Spleen (tissue), 11 donors: ENCODE data around the gene KIF16B. TPM values are rescaled to one million over a fixed set of nuclear protein-coding genes. Genes with fewer than 3 reads are reported as not detected.

Source experiments
- DNase-seq: peaks from one replicate; pipeline ENCODE4 v3.0.0-alpha.2; 2020
- H3K27ac ChIP-seq, 8 donors: fragments of 200-600 bp; sonication (generic) in 7 of 8; 1 replicate in 4 of 8; 2 replicates in 4 of 8; pipeline versions ENCODE4 v1.5.0 to v1.8.0; 2016 to 2021; ENCODE audit warnings: inconsistent platforms in 4 of 8, mild to moderate bottlenecking in 4 of 8, moderate library complexity in 1 of 8
- H3K27me3 ChIP-seq, 7 donors: fragments of 200-600 bp; sonication (generic) in 6 of 7; replicated peaks in 1 of 7; 1 replicate in 4 of 7; 2 replicates in 3 of 7; pipeline versions ENCODE4 v1.5.0 to v1.8.0; 2016 to 2021; ENCODE audit warnings: inconsistent platforms in 3 of 7, mild to moderate bottlenecking in 1 of 7
- H3K36me3 ChIP-seq, 6 donors: fragments of 200-600 bp; sonication (generic) in 5 of 6; 1 replicate in 4 of 6; 2 replicates in 2 of 6; pipeline versions ENCODE4 v1.5.0 to v1.8.0; 2016 to 2021; ENCODE audit warnings: inconsistent platforms in 2 of 6
- H3K4me1 ChIP-seq, 6 donors: fragments of 200-600 bp; sonication (generic) in 5 of 6; 1 replicate in 3 of 6; 2 replicates in 3 of 6; pipeline versions ENCODE4 v1.5.0 to v1.8.0; 2016 to 2021; ENCODE audit warnings: inconsistent platforms in 3 of 6
- H3K4me3 ChIP-seq, 8 donors: fragments of 200-600 bp; sonication (generic) in 7 of 8; 1 replicate in 4 of 8; 2 replicates in 4 of 8; pipeline versions ENCODE4 v1.5.0 to v1.8.0; 2016 to 2021; ENCODE audit warnings: inconsistent platforms in 4 of 8, mild to moderate bottlenecking in 4 of 8, moderate library complexity in 2 of 8
- H3K9me3 ChIP-seq, 8 donors: fragments of 200-600 bp; sonication (generic) in 7 of 8; 1 replicate in 4 of 8; 2 replicates in 4 of 8; pipeline versions ENCODE4 v1.5.0 to v1.8.0; 2016 to 2021; ENCODE audit warnings: inconsistent platforms in 4 of 8
- POLR2A ChIP-seq, 3 donors: fragments of 450-650 bp; IDR thresholded peaks; one replicate each; pipeline ENCODE4 v1.5.1; 2017; ENCODE audit warnings: antibody characterized with exemption in 3 of 3, mild to moderate bottlenecking in 1 of 3
- POLR2AphosphoS5 ChIP-seq, 3 donors: sonication (generic); formaldehyde crosslinking; IDR thresholded peaks; one replicate each; pipeline ENCODE4 v1.5.1; 2017; ENCODE audit warnings: antibody characterized with exemption in 3 of 3
- WGBS, 5 donors: extraction: QIAGEN DNeasy Blood & Tissue Kit in 3 of 5; methylation state at CpG; one replicate each; pipeline versions ENCODE4 v1.1.5 to v1.1.7; 2013 to 2018; 5-methylcytosine and 5-hydroxymethylcytosine counted together
- intact Hi-C: fragments of 100-400 bp; cut with DNase I; formaldehyde crosslinking; loops from one replicate; pipeline ENCODE4 v1.15.0; 2023; ENCODE audit warnings: low total_unique reads
- polyA plus RNA-seq, 3 donors: library from polyadenylated mRNA; stranded (reverse); fragments of 200-250 nt; gene quantifications; one replicate each; pipeline ENCODE4 v1.2.1, GENCODE V29; 2013
- total RNA-seq, 7 donors: library from RNA; depleted of rRNA in 3 of 7; stranded (reverse); fragments of >200 nt in 3 of 7; fragmentation: NEBNext Ultra II Directional in 4 of 7; extraction: Animal tissue kit (Norgen Biotek cat#: 25700) in 4 of 7; gene quantifications; one replicate each; pipeline versions ENCODE4 v1.1.0 to v1.2.1, GENCODE V29; 2016 to 2021
- TF ChIP-seq, protein P1 (sequence below), 11 experiments: fragments of 200-600 bp in 7 of 11; fragments of 450-650 bp in 4 of 11; sonication (generic) in 4 of 11; IDR thresholded peaks in 8 of 11; conservative IDR thresholded peaks in 3 of 11; 1 replicate in 7 of 11; 2 replicates in 4 of 11; pipeline versions ENCODE4 v1.4.0 to v1.8.0; 2016 to 2021; ENCODE audit warnings: antibody characterized with exemption in 11 of 11, inconsistent platforms in 4 of 11, mild to moderate bottlenecking in 1 of 11
- donor health status: healthy with polysubstance abuse.
- donor health status: DM: no; HTN: no; CAD: no; lungs with moderate emphysema.
- donor health status: DM: no; HTN: no; CAD: no.
- donor health status: Bipolar disorder and iron deficiency.
- donor health status: healthy.
- donor health status: DM: no; HTN: no; CAD: no.
- donor health status: DM: yes; HTN: yes; CAD: no.

Gene KIF16B
- total and polyA plus RNA-seq, 10 donors: 3.0 to 30.1 (median 21.2) TPM

DNA sequence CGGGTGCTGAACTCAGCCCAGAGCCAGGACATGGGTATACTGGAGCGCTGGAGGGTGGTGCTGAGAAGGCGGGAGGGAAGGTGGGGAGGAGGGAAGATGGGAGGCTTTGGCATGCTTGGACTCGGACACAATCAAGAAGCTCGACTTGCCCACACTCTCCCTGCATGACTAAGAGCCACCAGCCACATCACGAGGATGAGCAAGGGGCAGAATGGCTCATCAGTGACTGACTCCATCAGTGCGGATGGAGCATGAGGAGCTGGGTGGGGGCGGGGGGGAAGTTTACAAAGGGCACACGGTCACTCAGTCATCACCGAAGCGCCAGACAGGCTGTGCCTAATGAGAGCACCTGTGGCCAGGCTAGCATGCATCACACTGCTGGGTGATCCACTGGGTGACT lies 222.8 kb downstream of the KIF16B start:
- Histone ChIP-seq H3K9me3 (no peaks in the 10 kb centered on the region), H3K36me3 (peaks cover 0 to 34% (median 2%) of the 10 kb centered on the region in 6 donors), H3K27ac (no peak overlapping the region), H3K4me3 (no peak overlapping the region), H3K27me3 (no peaks in the 10 kb centered on the region), H3K4me1 (no peaks in the 10 kb centered on the region)
- 90 to 97% (median 94%) methylated on average over 8 to 11 of the region's 11 CpGs for WGBS, 5 donors
- TF ChIP-seq, protein P1, sequence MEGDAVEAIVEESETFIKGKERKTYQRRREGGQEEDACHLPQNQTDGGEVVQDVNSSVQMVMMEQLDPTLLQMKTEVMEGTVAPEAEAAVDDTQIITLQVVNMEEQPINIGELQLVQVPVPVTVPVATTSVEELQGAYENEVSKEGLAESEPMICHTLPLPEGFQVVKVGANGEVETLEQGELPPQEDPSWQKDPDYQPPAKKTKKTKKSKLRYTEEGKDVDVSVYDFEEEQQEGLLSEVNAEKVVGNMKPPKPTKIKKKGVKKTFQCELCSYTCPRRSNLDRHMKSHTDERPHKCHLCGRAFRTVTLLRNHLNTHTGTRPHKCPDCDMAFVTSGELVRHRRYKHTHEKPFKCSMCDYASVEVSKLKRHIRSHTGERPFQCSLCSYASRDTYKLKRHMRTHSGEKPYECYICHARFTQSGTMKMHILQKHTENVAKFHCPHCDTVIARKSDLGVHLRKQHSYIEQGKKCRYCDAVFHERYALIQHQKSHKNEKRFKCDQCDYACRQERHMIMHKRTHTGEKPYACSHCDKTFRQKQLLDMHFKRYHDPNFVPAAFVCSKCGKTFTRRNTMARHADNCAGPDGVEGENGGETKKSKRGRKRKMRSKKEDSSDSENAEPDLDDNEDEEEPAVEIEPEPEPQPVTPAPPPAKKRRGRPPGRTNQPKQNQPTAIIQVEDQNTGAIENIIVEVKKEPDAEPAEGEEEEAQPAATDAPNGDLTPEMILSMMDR (IDR thresholded peaks at IDR 0.05 in 8 of 11, conservative IDR thresholded peaks at IDR 0.05 in 3 of 11): no peak
- no peak for TF ChIP-seq POLR2A (IDR thresholded peaks at IDR 0.05)
- intact Hi-C loops: no loop called here
- DNase-seq: no peak

DNA sequence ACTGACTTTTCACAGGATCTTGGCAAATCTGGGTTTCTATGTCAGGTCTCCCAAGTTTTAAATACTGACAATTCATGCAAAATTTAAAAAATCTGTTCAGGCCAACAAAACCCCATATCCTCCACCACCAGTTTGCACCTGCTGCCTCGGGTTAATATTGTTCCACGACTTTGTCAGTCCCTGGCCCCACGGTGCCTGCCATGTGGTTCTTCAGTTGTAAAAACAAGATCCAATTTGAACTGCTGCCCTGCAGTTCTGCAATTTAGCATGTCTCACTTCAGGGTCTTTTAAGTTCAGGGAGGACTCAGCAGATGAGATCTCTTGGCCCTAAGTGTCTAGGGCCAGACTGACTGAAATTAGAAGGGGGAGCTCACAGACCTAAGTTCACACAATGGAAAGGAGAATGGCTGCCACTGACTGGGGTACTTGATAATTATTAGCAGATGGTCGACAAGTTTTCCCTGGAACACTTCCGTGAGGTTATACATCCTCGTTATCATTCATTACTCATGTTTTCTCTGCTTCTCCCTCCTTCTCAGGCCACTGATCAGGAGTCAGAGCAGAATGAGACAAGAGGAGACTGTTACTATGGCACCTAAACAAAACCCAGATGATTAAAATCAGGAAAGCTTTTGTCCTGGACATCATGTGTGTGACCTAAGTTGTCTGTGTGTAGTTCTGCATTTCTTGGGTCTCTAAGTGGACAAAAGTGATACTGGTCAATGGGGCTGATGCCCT lies 223.6 kb downstream of the KIF16B start:
- Histone ChIP-seq H3K4me1 (no peaks in the 10 kb centered on the region), H3K27ac (no peak overlapping the region), H3K4me3 (no peak overlapping the region), H3K36me3 (peaks cover 0 to 30% (median 2%) of the 10 kb centered on the region in 6 donors), H3K9me3 (no peaks in the 10 kb centered on the region), H3K27me3 (no peaks in the 10 kb centered on the region)
- 85 to 93% (median 90%) methylated on average over 6 of the region's 6 CpGs for WGBS, 5 donors
- intact Hi-C loops: no loop called here
- TF ChIP-seq, protein P1 (IDR thresholded peaks at IDR 0.05 in 8 of 11, conservative IDR thresholded peaks at IDR 0.05 in 3 of 11): no peak
- TF ChIP-seq POLR2A (IDR thresholded peaks at IDR 0.05) (no peak), POLR2AphosphoS5 (IDR thresholded peaks at IDR 0.05) (no peak)
- no peak for DNase-seq

DNA sequence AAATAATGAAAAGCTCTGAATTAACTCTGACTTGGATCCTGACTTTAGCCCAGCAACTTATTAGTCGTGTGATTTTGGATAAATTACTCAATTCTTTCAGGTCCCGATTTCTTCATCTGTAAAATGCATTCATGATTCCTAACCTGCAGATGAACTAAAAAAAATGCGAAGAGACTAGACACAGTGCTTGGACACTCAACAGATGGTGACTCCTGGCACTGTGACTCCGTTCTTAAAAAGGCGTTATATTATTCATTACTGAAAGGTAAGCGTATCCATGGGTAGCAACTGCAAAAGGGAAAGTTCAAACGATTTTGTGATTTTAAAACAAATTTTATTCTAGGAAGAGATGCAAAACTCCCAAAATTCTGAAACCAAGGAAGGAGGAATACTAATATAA lies 226.3 kb downstream of the KIF16B start:
- intact Hi-C loops: no loop called here
- WGBS, 5 donors: 81 to 98% (median 96%) methylated on average over 7 of the region's 7 CpGs
- Histone ChIP-seq H3K9me3 (no peaks in the 10 kb centered on the region), H3K4me3 (no peak overlapping the region), H3K27ac (no peak overlapping the region), H3K27me3 (no peaks in the 10 kb centered on the region), H3K4me1 (no peaks in the 10 kb centered on the region), H3K36me3 (peaks cover 0 to 30% (median 2%) of the 10 kb centered on the region in 6 donors)
- no peak for TF ChIP-seq POLR2AphosphoS5 (IDR thresholded peaks at IDR 0.05)
- TF ChIP-seq, protein P1 (IDR thresholded peaks at IDR 0.05 in 8 of 11, conservative IDR thresholded peaks at IDR 0.05 in 3 of 11): no peak
- TF ChIP-seq POLR2A (IDR thresholded peaks at IDR 0.05): no peak
- DNase-seq: no peak

DNA sequence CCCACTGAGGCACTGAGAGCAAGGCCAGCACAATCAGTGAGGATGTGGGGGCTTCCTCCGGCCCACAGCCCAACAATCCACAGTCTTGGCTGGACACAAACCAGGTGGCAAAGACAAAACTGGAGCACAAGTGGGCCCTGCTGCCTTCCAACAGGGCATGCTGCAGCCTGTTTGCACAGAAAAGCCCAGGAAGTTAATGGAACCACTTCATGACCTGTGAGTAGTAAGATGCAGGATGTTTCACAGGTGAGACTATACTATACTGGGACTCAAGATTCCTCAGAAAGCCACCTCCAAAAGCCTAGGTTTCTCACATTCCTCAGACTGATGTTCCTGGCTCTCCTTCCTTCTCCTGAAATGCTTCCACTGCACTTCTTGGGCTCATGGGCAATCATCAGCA lies 235.5 kb downstream of the KIF16B start:
- no peaks in the 10 kb centered on the region for H3K4me1 ChIP-seq

More for the DNA sequence above, 235.5 kb downstream of the KIF16B start:
- Histone ChIP-seq H3K27ac (no peak overlapping the region), H3K36me3 (peaks cover 0 to 53% (median 15%) of the 10 kb centered on the region in 6 donors), H3K4me3 (no peak overlapping the region), H3K9me3 (peaks cover 0 to 32% (median 23%) of the 10 kb centered on the region in 8 donors), H3K27me3 (no peaks in the 10 kb centered on the region)
- intact Hi-C loops: no loop called here
- 78 to 100% (median 91%) methylated on average over 1 of the region's 1 CpG for WGBS, 5 donors
- TF ChIP-seq POLR2A (IDR thresholded peaks at IDR 0.05): no peak
- no peak for TF ChIP-seq POLR2AphosphoS5 (IDR thresholded peaks at IDR 0.05)
- TF ChIP-seq, protein P1 (IDR thresholded peaks at IDR 0.05 in 8 of 11, conservative IDR thresholded peaks at IDR 0.05 in 3 of 11): no peak
- no peak for DNase-seq
